GM18517 (cell line): ENCODE results near the gene FOXA3.
A peak's percentile ranks its signal among the peaks of the same experiment; 100 is the strongest.

Source experiments
- ATAC-seq: cut with Tn5 transposase; IDR thresholded peaks from one replicate; pipeline ENCODE4 v1.9.1; 2021; ENCODE audit warnings: mild to moderate bottlenecking, moderate library complexity; ENCODE audit not compliant: unreplicated experiment

Gene FOXA3

DNA sequence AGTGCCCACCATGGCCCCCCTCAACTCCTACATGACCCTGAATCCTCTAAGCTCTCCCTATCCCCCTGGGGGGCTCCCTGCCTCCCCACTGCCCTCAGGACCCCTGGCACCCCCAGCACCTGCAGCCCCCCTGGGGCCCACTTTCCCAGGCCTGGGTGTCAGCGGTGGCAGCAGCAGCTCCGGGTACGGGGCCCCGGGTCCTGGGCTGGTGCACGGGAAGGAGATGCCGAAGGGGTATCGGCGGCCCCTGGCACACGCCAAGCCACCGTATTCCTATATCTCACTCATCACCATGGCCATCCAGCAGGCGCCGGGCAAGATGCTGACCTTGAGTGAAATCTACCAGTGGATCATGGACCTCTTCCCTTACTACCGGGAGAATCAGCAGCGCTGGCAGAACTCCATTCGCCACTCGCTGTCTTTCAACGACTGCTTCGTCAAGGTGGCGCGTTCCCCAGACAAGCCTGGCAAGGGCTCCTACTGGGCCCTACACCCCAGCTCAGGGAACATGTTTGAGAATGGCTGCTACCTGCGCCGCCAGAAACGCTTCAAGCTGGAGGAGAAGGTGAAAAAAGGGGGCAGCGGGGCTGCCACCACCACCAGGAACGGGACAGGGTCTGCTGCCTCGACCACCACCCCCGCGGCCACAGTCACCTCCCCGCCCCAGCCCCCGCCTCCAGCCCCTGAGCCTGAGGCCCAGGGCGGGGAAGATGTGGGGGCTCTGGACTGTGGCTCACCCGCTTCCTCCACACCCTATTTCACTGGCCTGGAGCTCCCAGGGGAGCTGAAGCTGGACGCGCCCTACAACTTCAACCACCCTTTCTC, 8.2 kb downstream of the FOXA3 start:
- no peak for ATAC-seq

DNA sequence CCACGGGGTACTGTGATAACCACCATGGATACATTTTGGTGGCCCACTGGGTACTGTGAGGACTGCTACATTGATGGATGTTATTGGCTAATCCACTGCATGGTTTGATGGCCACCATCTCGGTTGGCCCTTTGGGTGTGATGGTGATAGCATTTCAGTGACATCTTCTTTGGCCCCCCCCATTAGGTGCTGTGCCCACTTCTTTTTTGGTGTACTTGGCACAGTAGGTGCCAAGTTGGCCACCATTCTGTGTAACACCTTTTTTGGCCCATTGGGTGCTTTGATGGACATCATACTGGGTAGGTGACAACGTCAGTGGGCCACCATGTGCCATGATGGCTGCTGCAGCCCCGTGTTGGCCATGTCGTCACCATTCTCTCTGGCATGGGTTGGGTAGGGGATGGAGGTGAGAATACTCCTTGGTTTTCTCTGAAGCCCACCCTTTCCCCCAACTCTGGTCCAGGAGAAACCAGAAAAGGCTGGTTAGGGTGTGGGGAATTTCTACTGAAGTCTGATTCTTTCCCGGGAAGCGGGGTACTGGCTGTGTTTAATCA, 9.2 kb downstream of the FOXA3 start:
- no peak for ATAC-seq

DNA sequence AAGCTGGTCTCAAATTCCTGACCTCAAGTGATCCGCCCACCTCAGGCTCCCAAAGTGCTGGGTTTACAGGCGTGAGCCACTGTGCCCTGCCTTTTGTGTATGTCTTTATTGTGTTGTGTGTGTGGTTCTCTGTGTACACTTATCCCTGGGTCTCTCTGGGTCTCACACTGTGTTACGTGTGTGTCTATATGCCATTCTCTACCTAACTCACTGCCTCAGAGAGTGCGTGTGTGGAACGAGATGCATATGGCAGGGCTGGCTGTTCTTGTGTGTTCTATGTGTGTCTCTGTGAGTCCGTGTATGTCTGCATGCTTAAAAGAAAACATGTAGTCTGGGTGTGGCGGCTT, 10.5 kb downstream of the FOXA3 start:
- ATAC-seq: no peak

DNA sequence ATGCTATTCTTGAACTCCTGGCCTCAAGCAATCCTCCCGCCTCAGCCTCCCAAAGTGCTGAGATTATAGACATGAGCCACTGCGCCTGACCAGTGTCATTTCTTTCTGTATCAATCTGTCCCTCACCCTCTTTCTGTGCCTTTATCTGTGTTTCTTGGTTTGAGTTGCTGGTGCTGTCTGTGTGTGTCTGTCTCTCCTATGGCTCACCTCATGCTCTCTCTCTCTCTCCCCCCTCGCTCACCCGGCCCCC, 12.0 kb downstream of the FOXA3 start:
- no peak for ATAC-seq

DNA sequence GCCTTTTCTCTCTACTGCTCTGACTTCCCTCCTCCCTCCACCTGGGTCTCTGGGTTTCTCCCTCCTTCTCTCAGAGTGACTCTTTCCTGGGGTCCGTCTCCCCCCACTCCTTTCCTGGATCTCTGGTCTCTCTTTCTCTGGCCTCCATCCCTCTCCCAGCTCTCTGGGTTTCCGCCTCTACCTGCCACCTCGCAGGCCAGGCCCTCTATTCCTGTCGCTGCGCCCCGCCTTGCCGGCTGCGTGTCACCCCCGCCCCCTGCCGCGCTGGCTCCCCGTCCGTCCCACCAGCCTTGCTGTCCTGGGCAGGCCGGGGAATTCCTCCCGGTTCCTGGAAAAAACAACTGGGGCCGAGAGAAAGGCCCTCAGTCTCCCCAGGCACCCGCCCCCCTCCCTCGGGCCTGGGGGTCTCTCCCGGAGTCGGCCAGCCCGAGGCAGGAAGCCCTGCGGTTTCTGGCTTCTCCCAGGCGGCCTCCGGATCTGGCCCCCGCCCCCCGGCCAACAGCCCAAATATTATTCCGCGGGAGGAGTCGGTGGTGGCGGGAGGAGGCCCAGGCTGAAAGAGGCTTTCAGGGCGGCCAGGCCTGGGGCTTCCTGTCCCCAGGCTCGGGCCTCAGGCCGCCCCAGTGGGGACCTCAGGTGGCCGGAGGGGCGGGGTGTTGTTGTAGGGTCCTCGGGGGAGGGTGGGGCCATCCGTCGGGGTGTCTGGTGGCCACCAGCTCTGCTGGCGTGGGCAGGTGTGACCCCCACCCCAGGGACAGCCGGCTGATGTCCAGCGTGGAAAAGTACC, 12.5 kb downstream of the FOXA3 start:
- ATAC-seq: no peak

DNA sequence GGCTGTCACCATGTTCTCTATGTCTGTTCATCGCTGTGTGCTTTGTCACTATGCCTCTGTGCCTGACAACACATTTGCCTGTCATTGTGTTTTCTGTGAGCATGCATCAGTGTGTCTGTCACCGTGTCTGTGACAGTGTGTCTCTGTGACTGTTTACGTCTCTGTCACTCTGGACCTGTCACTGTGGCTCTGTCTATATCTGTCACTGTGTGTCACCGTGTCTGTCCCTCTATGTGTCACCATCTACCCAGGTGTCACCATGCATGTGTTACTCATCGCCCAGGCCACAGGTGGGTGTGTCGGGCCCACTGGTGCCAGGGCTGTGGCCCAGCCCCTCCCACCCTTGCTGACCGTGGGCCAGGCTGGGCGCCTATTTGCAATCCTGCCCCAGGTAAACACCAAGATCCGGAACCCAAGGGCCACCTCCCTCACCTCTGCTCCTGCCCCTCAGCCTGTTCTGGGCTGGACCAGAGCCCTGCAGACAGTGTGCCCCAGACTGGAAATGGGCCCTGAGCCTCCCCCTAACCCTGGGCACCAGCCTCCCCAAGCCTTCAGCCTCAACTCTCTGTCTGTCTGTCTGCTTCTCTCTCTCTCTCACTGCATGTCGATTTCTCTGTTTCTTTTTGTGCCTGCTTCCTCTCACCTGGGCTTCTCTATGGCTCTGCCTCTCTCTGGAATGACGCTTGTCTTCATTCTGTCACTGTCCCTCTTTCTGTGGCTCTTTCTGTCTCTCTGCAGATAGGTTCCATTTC, 14.1 kb downstream of the FOXA3 start:
- no peak for ATAC-seq

DNA sequence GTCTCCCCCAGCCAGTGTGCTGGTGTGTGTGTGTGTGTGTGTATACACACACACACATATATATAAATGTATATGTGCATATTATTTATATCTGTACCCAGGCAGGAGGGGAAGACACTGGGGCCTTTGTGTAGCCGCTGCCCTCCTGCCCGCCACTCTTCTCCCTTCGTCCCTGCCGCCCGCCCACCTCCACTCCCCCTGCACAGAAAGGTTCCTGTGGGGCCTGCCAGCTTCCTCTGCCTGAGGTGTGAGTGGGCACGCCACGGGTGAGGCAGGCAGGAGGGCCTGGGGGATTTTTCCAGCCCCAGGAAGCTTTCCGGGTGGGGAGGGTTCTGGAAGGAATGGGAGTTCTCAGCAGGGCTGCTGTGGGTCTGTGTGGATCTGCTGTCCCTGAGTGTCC, 14.9 kb downstream of the FOXA3 start:
- ATAC-seq: no peak

DNA sequence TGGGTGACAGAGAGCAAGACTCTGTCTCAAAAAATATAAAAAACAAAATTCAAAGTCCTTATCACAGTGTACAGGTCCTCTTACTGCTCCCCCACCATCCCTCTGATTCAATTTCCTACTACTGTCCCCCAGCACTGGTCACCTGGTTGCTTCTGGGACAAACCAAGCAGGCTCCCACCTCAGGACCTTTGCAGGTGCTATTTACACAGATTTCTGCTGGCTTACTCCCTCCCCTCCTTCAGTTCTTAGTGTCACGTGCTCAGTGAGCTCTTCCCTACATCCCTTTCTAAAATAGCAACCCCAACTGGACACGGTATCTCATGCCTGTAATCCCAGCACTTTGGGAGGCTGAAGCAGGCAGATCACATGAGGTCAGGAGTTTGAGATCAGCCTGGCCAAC, 15.8 kb downstream of the FOXA3 start:
- ATAC-seq: no peak

DNA sequence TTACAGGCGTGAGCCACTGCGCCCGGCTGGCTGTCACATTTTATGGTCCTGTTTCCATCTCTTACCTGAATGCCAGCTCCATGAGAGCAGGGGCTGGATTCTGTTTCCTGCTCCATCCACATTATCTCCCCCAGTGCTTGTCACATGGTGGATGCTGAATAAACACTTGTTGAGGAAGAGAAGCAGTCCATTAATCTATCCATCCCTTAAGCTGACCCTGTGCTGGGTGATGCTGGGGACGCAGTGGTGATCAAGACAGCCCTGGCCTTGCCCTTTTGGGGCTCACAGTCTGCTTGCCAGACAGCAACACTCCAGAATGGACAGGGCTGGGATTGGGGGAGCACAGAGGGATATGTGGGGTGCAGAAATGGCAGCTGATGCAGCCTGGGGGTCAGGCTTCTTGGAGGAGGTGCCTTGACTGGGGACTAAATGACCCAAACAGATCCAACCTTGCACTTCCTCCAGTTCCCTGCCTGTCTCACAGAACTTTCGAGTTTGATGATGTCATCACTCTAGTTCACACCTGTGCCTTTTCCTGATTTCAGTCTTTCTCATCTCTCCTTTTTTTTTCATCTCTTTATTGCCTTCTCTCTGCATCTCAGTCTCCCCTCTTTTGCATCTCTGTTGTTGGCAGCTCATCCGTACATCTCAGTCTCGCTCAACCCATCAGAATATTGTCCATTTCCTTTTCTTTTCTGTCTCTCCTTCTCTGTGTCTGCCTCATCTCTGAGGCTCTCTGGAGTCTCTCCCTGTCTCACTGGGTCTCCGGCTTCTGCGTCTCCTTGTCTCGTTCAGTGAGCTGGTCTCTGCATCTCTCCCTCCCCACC, 17.2 kb downstream of the FOXA3 start:
- ATAC-seq: no peak

DNA sequence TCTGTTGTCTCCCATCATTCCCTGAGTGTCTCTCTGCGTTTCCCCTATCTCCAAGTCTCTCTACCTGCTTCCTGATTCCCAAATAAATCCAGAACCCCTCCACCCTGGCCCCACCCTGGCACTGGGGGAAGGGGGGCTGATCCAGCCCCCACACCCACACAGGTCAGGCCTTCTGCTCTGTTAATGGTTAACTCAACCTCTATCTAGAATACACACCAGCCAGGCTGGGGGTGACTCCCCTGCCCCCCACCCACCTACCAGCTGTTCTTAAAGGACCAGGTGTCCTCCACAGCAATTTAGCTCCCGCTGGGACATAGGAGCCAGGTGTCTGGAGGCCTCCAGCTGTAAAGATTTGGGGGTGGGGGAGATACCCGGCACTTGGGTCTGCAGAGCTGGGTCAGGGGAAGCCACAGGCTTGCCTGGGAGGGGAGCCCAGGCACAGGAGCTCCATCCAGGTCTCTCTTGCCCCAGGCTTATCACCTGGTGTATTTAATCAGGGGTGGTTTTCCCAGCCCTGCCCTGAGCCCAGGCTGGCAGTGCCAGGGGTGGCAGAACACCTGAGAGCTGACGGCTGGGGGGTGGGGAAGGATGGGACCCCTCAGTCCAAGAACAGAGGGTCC, 17.9 kb downstream of the FOXA3 start:
- no peak for ATAC-seq

DNA sequence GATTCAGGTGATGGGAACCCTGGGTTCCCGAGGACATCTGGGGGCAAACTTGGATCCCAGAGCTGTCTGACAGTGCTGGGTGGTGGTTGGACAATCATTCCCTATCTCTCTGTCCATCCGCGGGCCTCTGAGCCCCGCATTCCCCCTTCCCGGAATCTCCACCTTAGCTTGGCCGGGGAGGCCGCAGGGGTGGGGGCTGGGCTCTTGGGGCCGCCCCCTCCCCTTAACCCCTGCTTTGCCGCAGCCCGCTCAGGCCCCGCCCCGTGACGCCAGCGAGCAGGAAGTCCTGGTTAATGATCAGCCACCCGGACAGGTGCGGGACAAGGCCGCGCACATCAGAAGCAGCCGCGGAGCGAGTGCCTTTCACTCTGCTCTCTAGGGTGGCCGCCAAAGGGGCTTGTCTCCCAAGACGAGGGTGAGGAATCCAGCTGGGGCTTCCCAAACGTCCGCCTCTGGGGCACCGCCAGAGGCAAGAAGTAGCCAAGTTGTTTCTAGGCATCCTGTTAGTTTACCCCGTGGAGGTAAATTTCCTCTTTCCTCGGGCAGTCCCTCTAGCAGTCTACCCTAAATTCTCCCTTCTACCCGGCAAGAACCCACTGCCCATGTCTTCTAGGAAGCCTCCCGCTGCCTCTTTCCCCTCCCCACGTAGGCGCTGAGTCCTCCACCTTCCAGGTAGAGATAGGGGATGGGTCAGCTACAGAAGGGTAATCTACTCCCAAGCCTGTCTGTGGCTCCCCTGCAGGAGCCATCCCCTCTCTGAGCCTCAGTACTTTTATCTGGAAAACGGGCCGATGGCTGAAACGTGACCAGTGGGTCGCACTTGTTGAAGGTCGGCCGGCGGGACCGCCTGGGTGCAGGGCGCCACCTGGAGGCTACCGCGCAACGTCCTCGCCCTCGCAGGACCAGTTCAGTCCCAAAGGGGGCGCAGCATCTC, 18.8 kb downstream of the FOXA3 start:
- no peak for ATAC-seq

DNA sequence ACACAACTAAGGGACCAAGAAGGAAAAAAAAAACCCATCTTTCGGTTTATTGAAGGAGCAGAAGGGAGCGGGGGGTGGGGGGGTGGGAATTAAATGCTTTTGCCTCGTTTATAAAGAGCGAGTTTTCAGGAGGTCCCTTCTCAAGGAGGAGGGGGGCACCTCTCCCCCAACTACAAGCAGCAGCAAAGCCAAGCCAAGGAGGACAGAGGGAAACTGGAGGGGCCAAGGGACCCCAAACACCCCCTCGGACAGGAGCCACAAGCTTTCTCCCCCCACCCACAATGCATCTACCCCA, 19.4 kb downstream of the FOXA3 start:
- ATAC-seq: no peak

DNA sequence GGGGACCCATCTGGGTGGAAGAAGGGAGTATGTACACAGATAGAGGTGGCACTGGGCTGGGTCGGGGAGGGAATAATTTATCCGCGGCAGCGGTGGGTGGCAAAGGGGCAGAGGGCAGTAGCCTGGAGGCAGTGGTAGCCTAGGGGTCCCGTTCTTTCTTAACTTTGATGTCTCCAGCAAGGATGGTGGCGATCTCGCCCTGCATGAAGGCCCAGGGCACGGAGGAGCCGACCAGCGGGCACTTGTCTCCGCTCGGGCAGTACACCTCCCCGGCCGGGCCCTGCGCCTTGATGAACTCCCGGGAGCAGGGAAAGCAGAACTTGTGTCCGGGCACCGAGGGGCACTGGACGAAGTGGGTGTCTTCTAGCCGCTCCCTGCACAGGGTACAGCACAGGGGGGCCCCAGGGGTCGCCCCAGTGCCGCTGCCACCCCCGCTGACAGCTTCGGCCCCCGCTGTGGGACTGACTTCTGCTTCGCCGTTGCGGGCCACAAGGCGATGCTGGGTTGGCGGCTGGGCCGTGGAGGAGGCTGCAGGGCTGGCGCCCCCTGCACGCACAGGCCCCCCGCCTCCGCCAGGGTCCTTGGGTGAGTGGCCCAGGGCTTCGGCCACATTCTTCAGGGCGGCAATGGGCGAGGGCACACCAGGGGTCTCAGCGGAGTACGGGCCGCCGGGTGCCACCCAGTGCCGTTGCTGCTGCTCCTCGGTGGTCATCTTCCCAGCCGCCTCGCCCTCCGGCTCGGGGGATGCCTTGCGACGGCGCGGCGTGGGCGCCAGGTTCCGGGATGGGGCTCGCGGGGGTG, 20.0 kb downstream of the FOXA3 start:
- no peak for ATAC-seq

DNA sequence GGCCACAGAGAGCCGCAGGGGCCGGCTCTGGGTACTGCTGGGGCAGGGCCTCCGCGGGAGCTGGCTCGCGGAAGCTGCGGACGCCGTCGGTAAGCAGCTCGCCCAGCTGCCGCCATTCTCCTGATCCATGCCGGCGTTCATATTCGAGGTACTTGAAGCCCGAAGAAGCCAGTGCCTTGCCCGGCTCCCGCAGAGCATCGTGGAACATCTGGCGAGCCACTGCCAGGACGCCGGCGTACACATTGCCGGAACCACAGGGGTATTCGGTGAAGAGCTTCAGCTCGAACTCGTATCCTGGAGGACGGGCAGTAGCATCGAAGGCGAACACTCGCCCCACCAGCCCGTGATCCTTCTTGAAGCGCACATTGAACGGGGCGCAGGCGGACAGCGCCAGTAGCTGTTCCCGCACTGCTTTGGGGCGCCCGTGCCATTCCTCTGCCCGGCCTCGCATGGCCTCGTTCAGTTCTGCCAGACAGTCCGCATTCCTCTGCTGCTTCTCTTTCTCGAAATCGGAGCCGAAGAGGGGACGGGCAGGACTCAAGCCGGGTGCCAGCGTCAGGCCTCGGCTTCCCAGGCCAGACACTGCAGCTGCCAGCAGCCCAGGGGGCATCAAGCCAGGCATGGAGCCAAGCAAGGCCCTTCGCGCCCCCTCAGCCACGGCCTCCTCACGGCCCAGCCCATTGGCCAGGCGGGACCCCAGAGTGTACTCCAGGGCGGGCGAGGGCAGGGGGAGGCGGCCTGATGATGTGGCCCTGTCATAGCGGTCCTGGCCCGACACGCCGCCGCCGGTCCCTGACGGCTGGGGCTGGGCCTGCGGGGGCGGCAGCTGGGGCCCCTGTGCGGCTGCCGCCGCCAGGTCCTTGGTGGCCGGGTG, 20.8 kb downstream of the FOXA3 start:
- ATAC-seq: no peak

DNA sequence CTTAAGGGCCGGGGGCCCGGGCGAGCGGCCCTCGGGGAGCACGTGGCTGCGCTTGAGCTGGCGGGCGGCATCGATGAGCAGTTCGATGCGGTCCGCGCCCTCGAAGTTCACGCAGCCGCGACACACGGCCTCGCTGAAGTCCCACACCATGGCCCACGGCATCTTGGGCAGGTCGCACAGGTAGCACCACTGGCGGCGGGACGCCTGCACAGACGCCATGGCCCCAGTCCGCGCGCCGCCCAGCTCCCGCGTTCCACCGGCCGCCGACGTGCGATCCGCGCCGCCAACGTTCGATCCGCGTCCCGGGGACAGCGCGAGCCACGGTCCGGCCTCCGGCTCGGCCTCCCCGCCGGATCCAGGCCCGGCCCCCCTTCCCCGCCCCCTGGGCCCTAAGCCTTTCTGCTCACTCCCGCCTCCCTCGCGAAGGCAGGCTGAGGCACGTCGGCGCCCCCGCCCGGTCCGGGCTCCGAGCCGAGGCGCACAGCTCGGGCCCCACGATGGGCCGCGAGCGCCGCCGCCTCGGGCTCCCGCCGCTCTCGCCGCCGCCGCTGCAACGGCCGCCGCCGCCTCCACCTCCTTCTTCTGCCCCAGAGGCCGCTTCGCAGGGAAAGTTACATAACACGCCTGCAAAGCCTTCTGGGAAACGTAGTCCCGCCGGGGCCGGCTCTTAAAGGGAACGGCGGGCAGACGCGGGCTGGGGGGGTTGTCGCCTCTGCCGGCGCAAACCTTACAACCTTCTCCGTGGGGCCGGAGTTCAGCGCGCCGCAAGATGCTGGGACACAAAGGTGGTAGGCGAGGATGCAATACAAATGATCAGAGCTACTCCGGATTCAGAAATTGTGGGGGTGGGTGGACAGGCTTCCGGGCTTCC, 21.7 kb downstream of the FOXA3 start, which contains the start of gene IRF2BP1:
Gene IRF2BP1, minus strand, starts transcription at position 586 of the 871 bp plus-strand sequence. Its CDS starts 367 bp downstream, at position 219.
- peak; percentile 35 for ATAC-seq

DNA sequence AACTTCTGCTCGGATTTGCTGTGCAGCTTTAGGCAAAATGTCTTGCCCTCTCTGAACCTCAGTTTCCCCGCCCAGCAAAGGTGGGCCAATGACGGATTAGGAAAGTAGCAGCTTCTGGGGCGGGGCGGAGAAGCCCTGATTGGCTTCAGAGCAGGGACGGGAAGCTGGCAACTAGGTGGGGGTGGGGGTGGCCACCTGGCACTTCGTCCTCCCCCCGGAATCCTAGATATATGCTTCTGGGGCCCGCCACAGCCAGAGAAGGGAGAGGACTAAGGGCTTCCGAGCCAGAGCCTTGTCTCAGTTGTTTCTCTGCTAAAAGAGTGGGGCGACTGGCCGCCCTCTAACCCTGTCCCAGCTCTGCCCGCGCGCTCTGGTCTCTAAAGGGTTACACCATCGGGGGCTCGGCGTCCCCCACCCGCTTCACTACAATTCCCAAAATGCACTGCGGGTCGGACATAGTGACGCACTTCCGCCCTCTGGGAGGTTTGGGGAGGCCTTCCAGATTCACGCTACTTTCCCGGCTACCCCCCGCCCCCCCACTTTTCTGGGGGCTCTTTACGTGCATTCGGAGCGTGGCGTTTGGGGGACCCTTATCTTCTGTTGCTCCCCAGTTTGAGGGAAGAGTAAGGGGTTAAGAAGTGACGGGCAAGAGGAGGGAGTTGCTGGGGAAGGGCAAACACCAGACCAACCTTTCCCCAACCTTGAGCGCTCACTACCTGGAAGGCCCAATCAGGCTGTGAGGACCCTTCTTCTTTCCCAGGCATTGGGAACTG, 22.5 kb downstream of the FOXA3 start:
- ATAC-seq: peak; percentile 39
